Kidney epithelial cell (primary cell): ENCODE results near the gene TAS1R3. TPM values are rescaled to one million over a fixed set of nuclear protein-coding genes. Genes with fewer than 3 reads are reported as not detected.
"Not testable (repeated sequence)": the region's sequence is repeated elsewhere in the genome, so short reads cannot be mapped to it uniquely, and the experiment has no call there.

Experiments used
- DNase-seq: peaks from one replicate; pipeline ENCODE4 v3.0.0-alpha.2; 2010; ENCODE audit warnings: low read depth
- H3K27me3 ChIP-seq: 2 replicates; pipeline ENCODE4 v1.6.0; 2011; ENCODE audit warnings: low read length; ENCODE audit not compliant: control insufficient read depth, insufficient read depth
- H3K36me3 ChIP-seq: 2 replicates; pipeline ENCODE4 v1.5.1; 2011; ENCODE audit warnings: low read length; ENCODE audit not compliant: control insufficient read depth, insufficient read depth
- H3K4me3 ChIP-seq: 2 replicates; pipeline ENCODE4 v1.5.1; 2011; ENCODE audit warnings: low read depth, mild to moderate bottlenecking, control low read depth, low read length
- CTCF ChIP-seq: IDR thresholded peaks from 2 replicates; pipeline ENCODE4 v1.5.1; 2011; ENCODE audit warnings: mild to moderate bottlenecking, moderate library complexity, low read length, control low read depth, inconsistent platforms; ENCODE audit not compliant: insufficient read depth, poor library complexity, severe bottlenecking
- total RNA-seq: library from RNA; depleted of rRNA; stranded (reverse); fragments of >200 nt; gene quantifications from 2 replicates; pipeline ENCODE4 v1.2.3, GENCODE V29; 2015

The TAS1R3 gene
- total RNA-seq, 1 donor from 2014 or later, result 0.08 TPM

- no peaks in the 10 kb centered on the region for H3K36me3 ChIP-seq
- no peak overlapping the region for H3K4me3 ChIP-seq
- no peak for DNase-seq
- no peaks in the 10 kb centered on the region for H3K27me3 ChIP-seq
- no peak for TF ChIP-seq CTCF
These were observed 35.0 kb downstream of the TAS1R3 start for GRCh38 chr1:1365875-1366698.

GRCh38 chr1:1366699-1367066 lies 35.6 kb downstream of the TAS1R3 start:
- TF ChIP-seq CTCF, result no peak
- Histone ChIP-seq H3K4me3 (no peak overlapping the region), H3K36me3 (no peaks in the 10 kb centered on the region), H3K27me3 (no peaks in the 10 kb centered on the region)
- no peak for DNase-seq

GRCh38 chr1:1367315-1367714 lies 36.2 kb downstream of the TAS1R3 start:
- DNase-seq, result no peak
- no peak for TF ChIP-seq CTCF
- Histone ChIP-seq H3K36me3 (no peaks in the 10 kb centered on the region), H3K4me3 (no peak overlapping the region), H3K27me3 (no peaks in the 10 kb centered on the region)

- H3K36me3 ChIP-seq, H3K27me3 ChIP-seq, DNase-seq, H3K4me3 ChIP-seq: not testable (repeated sequence)
These were observed 39.0 kb downstream of the TAS1R3 start for GRCh38 chr1:1370094-1370493.

GRCh38 chr1:1370771-1371300 lies 39.8 kb downstream of the TAS1R3 start:
- TF ChIP-seq CTCF, result no peak
- no peaks in the 10 kb centered on the region for H3K36me3 ChIP-seq
- no peaks in the 10 kb centered on the region for H3K27me3 ChIP-seq
- no peak for DNase-seq
- no peak overlapping the region for H3K4me3 ChIP-seq

- H3K27me3 ChIP-seq, result no peaks in the 10 kb centered on the region
- H3K4me3 ChIP-seq, result no peak overlapping the region
- no peaks in the 10 kb centered on the region for H3K36me3 ChIP-seq
- no peak for TF ChIP-seq CTCF
- DNase-seq, result no peak
These were observed 40.3 kb downstream of the TAS1R3 start for GRCh38 chr1:1371364-1371745.
